Endometrium (tissue), 2 donors: ENCODE measurements around the gene PTPRG.

Experiments used
- FAIRE-seq: peaks from 2 replicates; lab custom pipeline; 2012; peaks lifted over from hg19 to GRCh38; lab: Jason Lieb, UNC
- donor health status: control.
- donor health status: control.

Gene PTPRG

DNA sequence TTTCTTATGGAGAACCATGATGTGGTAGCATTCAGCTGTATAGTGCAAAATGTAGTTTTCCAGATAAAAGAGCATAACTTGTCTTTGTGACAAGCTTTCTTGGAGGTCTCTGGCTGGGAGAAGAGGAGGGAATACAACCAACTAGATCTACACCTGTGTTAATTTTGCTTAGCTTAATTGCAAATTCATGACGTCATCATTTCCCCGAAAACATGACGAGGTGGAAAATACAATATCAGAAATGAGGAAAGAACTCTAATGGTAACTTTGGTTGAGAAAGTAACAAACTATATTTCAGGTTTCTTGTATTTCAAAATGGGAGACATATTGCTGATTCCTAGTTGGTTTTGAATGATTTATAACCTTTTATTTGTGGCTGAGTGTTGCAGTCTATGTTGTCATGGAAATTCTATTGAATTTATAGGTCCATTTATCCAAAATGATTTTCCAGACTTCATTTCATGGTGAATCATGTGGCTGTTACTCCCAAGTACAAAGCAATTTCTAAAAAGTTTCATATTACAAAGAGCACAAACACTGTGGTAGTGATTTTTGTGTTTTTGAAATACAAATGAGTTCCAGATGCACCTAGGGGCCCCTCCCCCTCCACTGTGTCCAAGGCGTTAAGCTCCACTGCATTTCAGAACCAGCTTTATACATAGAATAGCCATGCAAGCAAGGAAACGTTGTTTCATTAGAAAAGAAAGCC, 504.8 kb downstream of the PTPRG start:
- FAIRE-seq, result peak; percentile 94

DNA sequence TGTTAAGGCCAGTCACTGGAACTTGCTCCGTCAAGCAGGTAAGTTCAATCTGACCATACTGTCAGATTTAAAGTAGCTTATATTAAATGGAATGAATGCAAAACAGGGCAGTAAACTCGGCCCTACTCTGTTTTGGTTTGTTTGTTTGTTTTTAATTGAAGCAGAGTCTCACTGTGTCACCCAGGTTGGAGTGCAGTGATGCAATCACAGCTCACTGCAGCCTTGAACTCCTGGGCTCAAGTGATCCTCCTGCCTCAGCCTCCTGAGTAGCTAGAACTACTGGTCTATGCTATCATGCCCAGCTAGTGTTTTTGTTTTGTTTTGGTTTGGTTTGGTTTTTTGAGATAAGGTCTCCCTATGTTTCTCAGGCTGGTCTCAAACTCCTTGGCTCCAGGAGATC, 507.0 kb downstream of the PTPRG start:
- no peak for FAIRE-seq

DNA sequence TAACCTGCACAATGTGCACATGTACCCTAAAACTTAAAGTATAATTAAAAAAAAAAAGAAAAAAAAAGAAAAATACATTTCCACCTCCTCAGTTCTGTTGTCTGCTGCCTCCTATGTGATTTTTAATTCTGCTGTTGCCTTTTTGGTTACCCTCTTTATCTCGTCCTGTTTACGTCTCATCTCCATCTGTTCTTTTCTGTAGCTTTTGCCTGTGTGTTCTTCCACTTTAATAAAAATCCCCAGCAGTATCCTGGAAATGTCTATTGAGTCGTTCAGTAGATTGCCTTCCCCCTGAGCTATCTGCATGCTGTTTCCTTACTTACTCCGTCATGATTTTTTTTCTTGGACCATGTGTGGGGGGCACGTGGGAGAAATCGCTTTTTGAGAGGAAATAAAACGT, 509.5 kb downstream of the PTPRG start:
- no peak for FAIRE-seq

DNA sequence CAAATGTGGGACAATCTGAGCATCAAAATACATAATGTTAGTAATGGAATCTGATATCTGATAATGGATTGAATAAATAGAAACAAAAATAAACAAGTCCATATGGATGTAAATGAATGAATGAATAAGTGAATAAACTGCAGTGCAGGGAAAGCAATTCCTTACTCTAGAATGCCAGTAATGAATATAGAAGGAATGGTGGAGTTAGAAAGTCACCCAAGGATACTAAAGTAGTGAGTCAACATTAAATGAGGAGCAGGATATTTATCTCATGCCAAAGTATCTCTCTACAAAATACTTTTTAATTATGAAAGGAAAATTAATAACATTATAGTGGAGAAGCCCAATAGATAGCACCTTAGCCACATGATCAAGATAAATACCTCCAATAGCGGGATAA, 511.7 kb downstream of the PTPRG start:
- no peak for FAIRE-seq

DNA sequence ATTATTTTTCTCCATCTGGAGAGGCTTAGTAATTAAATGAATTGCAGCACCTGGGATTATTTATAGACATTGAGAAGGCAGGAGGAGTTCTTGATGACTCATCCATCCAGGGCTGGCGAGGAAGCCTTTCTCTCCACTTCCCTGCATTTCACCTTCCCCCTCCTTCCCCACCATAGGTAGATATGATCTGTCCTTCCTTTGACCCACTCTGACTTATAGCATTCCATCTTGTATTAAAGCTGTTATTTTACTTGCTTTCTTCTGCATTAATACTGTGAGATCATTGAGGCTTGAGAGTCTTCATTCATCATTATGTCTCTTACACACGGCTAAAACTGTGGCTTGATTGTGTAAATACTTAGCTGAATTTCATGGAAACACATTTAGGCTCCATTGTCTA, 523.2 kb downstream of the PTPRG start:
- FAIRE-seq, result no peak

DNA sequence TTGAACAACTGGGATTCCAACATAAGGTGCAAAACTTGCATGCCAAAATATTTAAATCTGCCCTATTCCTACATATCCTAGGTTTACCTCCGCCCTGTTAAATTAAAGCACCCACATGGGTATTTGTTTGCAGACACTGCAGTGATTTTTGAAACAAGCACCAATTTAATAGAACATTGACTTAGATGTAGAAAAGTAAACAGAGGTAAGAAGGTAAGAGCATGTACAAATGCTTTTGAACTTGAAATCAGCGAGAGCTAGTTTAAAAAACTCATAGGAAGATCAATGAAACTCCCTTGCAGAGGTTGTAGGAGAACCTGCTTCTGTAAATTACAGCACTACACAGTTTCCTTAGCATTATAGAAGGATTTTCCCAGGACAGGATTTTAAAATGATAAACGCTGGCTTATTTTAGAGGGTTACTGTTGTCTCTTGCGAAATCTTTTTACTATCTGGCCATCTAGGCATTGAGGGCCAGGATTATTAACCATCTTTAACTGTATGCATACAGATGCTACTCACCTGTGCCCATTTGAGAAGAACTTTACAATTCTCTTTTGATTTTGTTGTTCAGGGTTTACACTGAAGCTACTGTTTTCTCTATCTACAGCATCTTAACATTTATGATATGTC, 527.2 kb downstream of the PTPRG start:
- FAIRE-seq, result no peak

DNA sequence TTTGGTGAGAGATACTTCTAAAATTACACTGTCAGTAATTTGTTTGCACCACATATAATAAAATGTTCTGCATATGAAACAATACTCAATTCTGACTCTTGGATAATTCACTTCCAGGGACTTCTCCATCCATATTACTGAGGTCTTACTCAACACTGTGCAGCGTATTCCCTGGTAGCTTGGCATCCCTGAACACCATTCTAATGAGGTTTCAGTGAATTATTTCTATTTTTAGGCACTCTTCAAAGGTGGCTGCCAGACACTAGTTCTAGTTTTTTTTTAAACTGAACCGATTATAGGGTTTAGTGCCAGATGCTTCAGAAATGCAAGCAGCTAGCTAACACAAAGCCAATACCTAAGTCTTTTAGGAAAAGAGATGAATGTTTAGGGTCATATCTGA, 528.7 kb downstream of the PTPRG start:
- FAIRE-seq, result no peak

DNA sequence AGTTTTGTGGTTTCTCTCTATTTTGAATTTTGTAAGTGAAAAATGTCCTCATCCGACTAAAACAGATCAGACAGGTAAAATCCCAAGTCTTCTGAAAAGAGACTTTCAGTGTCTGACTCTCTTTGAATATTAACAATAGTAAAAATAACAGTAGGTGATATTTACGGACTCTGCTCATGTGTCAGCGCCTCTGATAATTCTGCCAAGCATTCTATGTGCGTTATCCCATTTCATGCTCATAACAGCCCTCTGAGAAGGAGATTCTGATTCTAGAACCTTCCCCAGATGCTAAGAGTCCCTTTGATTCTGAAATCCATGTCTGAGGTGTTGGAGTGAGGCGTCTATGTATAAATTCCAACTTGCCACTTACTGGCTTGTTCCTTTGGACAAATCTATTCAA, 529.1 kb downstream of the PTPRG start:
- FAIRE-seq, result no peak

DNA sequence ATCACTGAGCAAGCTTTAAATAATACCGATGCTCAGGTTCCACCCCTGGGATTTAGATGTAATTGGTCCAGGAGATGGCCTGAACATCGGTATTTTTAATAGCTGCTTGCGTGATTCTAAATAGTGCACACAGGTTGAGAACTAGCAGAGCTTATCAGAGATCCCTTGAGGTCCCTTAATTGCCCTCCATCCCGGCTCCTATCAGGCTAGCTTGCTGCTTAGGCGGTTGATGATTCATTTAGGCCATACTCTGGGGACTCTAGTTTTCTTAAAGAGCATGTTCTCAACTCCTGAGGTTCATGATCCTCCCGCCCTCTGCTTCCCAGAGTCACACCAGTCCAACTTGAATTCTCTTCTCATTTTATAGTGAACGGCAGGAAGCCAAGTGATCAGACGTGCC, 531.7 kb downstream of the PTPRG start:
- no peak for FAIRE-seq

DNA sequence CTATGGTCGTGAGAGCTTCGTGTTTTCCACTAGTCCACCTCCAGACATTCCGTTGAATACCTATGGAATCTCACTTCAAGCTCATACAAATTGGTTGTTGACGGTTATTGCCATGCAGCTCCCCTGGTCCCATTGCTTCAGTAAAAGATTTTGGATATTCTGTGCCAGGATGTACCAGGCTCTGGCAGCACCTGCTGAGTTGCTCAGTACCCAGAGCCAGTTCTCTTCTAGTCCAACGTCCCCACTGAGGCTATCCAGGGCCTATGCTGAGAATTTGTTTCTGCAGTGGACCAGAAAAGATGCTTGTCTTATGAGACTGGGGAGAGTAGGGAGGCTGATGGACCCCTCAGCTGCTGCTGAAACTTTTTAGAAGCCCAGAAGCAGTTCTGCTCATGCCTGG, 533.1 kb downstream of the PTPRG start:
- FAIRE-seq, result no peak

DNA sequence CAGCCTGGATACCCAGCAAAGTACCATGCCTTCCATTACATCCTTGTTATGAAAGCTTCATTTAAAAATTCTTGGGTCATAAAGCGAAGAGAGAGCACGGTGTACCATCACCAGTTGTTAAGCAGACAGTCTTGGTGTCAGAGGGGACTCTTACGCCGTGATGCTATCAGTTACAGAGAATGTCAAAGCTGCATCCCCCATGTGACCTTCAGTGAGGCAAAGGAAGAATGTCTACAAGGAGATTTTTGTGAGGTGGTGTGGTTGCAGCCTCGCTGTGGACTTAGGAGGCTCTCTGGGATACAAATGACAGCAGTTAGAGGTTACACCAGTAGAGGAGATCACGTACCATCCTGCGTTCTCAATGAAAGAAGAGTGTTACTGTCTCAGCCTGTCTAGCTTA, 533.7 kb downstream of the PTPRG start:
- FAIRE-seq, result no peak

DNA sequence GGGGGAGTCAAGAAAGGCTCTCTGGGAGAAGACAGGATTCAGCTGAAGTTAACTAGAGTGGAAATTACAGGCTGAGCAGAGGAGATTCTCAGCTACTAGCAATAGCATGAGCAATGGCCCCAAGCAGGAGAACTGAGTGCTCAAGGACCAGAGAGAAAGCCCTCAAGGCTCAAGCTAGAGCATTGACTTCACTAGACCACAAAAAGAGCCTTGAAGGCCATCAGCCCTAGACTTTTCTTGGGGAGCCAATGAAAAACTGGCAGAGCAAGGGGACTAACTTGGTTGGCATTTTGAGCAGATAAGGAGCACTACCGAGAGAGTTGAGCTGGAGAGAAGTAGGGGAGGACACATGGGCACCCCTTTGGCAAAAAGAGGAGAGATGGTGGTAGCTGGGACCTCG, 534.4 kb downstream of the PTPRG start:
- FAIRE-seq, result no peak

DNA sequence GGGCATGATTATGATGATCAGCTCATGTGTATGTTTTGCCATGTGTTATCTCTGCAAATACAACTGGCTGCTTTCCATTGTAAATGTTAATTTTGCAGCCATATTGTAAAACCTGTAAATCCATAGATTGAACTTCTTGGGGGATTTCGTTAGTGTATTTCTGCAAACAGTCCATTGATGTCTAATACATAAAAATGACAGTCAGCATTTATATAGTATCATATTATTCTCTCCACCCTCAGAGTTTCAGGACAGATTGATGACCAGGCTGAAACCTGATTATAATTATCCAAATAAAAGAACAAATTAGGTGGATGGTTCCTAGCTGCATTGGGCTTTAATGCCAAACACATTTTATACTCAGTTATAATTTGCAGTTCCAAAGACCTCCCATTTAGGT, 535.1 kb downstream of the PTPRG start:
- no peak for FAIRE-seq

DNA sequence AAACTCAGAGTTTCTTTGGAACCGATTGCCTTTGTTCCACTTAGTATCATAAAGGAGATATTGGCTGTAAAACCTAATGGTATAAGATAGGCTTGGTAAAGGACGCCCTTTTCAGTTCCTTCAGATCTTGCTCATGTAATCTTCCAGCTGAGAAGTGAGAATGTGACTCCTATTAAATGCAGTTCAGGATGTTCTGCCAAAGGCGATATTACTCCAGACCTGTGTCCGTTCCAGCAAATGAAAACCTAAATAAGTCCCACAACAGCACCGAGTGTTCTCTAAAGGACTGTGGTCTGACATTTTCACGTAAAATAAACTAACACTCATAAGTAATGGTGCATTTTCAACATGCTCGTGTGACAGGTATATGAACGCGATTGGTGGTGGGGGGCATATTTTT, 535.8 kb downstream of the PTPRG start:
- FAIRE-seq, result no peak

DNA sequence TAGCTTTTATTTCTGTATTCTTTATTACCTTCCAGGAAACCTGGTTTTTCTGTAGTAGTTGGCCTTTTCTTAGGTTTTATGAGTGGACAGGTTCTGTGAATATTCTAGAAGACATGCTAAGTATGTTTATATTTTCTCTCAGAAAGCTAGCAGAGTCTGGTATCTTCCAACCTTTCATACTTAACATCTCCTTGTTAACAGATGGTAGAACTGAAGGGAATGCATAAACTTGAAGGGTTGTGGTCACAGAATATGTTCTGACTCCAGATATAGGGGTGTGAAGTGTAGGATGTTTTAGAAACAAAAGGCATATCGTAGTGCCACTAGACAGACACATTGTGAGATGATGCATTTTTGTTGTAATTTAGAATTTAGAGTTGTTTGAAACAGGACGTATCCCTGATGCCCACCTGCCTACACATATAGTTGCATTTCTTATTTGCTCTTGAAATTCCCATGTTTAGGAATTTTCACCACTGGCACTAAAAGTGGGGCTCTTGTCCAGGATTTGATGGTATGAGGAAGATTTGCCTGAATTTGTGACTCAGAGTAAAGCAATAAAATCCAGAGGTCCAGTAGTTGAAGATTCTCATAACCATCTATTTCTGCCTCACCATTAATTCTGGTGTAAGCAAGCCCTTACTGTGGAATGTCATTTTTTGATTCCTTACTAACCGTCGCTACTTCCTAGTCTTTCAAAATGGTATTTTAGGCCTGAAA, 537.4 kb downstream of the PTPRG start:
- FAIRE-seq, result no peak

DNA sequence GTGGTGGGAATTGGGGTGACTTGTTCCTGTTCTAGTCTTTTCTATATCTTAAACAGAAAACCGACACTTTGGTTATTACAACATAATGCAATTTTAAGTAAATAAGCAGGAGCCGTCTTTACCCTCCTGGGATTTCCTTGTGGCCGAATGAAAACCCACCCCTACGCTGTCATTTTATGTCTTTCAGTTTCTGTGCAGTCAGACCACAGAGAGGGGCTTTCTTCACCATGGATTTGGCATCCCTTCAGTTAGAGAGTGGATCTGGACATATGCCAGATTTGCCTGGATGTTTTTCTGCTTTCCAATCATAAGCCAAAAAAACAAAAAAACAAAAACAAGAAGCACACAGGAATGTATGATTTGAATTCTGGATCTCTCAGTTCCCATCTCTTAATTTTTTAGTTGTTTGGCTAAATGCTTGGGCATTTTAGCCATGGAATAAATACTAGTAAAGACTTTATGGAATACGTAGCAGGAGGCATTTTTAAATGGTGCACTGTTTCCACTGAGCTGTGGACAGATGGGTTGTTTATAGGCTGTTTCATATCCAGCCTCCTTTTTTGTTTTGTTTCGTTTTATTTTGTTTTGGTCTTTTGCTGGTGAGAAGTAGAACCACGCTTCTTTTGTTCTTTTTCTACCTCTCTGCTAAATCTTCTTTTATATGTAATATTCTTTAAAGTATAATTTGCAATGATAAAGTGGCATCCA, 539.1 kb downstream of the PTPRG start:
- FAIRE-seq, result peak; percentile 96

DNA sequence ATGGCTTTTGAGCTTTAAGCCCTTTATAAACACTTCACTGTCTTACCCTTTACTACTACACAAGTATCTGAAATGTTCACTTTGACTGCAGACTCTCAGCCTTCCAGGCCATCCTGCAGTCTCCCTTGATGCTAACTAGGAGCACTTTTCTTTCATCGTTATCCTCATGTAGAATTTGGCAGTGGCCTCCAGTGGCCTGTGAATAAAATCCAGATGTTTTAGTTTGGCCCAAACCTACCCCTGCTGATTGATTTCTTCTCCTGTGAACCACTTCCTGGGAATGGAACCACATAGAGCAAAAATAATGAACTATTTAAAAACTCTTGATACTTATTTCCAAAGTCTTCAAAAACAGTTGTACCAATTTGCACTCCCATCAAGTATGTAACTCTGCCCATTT, 540.1 kb downstream of the PTPRG start:
- FAIRE-seq, result no peak

DNA sequence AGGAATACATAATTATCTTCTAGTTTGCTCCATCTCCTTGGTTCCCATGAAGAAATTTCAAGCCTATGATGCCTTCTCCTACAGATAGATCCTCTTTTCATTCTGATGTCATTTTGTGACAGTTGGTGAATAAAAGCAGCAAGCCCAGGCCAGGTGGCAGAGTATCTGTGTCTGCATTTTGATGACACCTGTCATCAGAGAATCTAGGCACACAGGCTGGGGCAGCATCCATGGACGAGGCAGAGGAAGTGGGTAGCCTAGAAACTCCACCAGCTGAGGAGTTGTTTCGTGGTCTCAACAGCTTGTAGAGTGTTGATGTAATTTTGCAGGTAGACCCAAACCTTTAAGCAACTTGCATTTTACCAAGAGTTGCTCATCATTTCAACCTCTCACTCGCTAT, 542.2 kb downstream of the PTPRG start:
- no peak for FAIRE-seq

DNA sequence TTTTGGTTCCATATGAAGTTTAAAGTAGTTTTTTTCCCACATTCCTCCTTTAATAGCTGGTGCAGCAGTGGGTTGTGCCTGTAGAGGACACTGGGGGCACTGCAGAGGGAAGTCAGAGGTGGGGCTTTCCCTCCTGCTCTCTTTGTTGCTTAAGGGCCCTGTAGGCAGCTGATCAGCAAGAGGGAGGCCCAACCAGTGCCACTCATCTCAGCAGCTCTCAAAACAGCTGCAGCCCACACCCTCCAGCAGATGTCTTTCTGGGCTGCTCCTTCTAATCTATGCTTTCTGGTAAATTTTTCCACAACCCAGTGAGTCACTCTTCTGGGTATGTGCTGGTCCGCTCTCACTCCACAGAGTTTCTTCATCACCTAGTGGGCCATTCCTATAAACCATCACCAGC, 548.2 kb downstream of the PTPRG start:
- FAIRE-seq, result no peak

DNA sequence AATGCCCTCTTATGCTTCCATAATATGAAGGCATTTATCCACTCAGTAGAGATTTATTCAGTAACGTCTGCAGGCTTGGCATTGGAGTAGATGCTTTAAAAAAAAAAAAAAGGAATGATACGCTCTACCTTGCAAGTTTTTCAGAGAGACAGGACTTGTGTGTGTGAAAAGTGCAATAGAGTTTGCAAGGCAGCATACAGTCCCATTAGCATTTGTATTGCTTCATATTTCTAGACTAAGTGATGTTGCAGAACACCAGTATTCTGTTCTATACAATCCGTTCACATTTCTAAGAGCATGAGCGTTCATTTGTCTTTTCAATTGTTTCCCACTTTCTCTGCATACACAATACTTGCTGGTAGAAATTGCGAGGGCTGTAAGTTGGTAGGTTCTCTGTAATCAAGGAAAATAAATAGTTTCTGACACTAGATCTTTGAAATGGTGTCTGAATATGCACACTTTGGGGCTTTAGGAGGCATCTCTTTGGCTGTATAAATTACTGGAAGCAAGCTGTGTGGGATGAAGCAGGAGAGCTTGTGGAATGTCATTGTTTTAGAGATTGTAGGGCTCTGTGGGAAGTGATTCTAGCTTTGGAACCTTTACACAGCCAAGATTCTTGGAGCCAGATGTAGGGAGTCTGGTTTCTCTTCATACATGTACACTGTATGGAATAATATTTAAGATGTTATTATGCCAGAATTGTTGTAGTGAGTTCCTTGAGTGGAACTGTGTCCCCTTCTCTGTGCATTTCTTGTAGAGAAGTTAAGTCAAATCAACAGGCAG, 549.3 kb downstream of the PTPRG start:
- no peak for FAIRE-seq

DNA sequence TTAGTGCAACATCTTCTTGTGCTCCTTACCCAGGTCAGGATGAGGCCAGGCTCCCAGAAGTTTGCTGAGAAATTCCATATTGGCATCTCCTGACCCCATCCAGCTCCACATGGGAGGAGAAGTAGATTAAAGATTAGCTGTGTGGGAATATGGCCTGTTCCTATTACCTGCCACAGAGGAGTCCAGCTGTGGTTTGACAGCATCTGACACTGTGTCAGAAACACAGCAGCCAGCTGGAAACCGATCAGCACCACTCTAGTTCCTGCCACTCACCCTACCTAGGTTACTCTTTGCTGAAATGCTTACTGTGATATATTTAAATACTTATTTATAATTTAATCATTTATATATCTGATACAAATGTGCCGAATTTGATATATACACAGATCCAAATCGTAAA, 551.7 kb downstream of the PTPRG start:
- FAIRE-seq, result no peak

DNA sequence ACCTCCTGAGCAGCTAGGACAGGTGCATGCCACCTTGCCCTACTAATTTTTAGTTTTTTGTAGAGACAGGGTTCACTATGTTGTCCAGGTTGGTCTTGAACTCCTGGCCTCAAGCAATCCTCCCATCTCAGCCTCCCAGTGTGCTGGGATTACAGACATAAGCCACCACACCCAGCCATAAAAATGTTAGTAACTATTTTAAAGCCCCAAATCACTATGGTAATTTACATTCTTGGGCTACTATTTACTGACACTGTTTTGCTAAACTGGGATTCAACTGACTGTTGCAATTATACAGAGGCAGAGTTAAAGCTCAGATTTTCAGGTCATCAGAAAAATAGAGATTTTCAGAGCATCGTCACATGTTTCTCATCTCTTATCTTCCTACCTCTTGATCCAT, 553.4 kb downstream of the PTPRG start:
- FAIRE-seq, result no peak
